Stimulated activated CD8-positive, alpha-beta memory T cell treated with anti-CD3 and anti-CD28 coated beads, Interleukin-2, amount 100 ng/mL, for 48 hours (primary cell): Measurements from ENCODE around the gene MRPL22.
"Not testable (repeated sequence)": the region's sequence is repeated elsewhere in the genome, so short reads cannot be mapped to it uniquely, and the experiment has no call there.

Experiments
- DNase-seq, 2 donors: peaks; one replicate each; pipeline ENCODE4 v3.0.0-alpha.2; 2020; ENCODE audit warnings: low read depth in 2 of 2

The MRPL22 gene

DNA sequence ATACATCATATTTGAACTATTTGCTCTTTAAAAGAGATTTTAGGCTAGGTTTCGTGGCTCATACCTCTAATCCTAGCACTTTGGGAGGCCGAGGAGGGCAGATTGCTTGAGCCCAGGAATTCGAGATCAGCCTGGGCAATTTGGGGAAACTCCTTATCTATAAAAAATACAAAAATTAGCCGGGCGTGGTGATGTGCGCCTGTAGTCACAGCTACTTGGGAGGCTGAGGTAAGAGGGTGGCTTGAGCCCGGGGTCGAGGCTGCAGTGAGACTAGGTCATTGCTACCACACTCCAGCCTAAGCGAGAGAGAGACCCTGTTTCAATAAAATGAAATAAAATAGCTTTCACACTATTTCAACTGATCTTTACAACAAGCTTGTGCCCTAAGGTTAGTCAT is 500 bp upstream of the MRPL22 start:
- DNase-seq: no peak

DNA sequence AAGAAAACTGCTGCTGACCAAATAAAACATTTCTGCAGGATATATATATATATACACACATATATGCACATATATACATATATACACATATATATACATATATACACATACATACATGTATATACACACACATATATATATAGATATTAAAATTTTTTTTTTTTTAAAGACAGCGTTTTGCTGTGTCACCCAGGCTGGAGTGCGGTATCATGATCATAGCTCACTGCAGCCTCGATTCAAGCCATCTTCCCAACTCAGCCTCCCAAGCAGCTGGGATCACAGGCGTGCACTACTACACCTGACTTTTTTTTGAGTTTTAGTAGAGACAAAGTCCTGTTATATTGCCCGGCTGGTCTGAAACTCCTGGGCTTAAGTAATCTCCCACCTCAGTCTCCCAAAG is 2.7 kb downstream of the MRPL22 start:
- no peak for DNase-seq

DNA sequence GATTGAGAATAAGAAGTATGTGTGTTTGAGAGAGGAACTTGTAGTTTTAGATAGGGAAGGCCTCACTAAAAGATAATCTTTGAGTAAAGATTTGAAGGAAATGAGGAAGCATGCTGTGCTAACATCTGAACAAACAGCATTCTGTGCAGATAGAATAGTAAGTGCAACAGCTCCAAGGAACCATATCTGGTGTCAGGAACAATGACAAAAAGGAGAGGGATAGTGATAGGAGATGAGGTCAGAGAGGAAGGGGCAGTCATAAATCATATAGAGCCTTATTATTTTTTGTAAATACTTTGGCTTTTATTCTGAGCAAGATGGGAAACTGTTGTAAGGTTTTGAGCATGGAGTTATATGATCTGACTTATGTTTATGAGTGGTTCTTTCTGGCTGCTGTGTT is 3.8 kb downstream of the MRPL22 start:
- DNase-seq: no peak

DNA sequence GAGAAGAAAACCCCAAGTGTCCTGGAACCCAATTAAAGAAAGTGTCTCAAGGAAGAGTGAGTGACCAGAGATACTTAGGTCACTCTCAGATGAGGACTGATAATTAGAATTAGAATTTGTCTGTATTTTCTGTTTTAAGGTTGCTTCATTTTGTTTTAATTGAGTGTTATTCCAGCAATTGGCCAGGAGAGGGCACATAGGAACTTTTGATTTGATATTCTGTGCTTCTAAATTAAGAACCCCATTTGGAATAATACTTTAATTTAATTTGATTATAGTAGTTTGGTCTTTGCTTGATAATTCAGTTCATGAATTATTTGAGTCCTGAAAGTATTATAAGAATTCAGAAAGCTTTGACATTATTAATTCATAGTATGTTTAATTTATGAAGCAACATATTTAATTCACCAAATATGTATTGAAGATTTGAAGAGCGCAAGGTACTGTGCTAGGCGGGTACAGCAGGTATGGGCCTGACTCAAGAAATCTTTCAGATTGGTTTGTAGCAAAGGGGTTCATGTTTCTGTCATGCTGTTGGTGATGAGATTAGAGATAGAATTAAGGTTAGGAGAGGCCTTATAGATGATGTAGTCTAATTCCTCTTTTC is 4.9 kb downstream of the MRPL22 start:
- no peak for DNase-seq

DNA sequence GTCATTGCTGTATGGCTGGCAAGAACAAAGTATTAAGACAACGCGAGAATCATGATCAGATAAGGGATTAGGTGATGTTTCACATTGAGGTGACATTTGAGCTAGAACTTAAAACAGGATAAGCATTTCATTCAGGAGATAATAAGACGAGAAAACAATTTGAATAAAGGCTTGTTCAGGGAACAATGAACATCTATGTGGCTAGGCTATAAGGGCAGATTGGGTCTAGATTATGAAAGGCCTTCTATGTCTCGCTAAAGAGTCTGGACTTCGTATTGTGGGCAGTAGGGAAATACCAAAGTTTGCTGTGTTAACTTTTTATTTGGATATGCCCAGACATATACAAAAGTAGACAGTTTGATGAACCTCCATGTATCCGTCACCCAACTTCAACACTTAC is 6.9 kb downstream of the MRPL22 start:
- no peak for DNase-seq

DNA sequence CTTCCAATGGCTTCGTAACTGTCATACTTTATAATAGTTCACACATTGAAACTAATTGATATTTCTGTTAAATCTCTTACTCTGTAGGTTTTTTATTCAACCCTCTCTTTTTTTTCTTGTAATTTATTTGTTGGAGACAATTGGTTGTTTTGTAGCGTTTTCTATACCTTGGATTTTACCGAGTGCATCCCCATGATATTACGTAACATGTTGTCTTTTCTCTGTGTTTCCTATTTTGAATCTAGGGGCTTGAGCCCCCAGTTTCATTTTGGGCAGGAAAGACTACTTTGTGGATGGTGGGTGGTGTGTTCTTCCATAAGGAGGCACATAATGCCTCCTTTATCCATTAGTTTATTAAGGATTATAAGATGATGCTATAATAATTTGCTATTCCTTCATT is 7.4 kb downstream of the MRPL22 start:
- DNase-seq: no peak

DNA sequence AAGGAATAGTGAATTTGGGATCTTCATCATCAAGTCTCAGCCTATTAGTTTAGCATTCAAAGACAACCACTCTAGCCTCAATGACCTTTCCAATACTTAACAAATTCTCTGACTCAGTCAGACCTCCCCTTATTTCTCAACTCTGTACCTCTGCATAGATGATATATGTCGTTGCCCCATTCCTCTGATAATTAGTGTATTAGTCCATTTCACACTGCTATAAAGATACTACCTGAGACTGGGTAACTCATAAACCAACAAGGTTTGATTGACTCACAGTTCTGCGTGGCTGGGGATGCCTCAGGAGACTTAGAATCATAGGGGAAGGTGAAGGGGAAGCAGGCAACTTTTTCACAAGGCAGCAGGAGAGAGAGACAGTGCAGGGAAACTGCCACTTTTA is 8.9 kb downstream of the MRPL22 start:
- DNase-seq: no peak

DNA sequence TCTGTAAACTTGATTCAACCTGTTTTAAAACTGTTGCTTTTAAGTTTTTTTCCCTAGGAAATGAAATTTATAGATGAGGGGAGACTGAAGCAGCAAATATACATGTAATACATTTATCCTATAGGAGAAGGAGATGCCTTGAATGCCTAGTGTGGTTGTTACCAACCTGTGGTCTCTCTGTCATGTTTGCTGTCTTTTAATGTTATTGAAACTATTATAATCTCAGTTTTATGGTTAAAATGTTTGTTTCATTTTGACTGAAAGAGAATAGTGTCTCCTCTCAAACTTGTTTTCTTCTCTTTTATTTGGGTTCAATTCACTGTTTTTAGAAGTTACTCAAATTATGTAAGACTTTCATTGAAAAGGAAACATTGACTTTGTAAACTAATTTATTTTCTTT is 15.8 kb downstream of the MRPL22 start:
- no peak for DNase-seq

DNA sequence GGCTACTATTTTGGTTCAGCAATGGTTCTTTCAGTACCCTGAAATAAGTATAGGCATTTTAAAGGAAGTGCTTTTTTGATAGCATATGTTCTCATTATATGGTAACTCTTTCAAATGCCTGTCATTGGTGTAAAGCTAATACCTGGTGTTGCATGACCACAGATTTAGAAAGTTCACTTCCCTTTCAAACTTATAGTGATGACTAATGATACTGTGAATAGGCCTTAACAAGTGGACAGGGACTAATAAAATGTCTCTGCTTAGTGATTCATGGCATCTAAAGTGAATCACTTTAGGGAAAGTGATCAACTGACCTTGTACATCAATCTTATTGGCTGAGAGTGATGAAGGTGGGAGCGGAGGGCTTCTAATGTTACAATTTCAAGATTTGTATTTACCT is 21.6 kb downstream of the MRPL22 start:
- DNase-seq: no peak

DNA sequence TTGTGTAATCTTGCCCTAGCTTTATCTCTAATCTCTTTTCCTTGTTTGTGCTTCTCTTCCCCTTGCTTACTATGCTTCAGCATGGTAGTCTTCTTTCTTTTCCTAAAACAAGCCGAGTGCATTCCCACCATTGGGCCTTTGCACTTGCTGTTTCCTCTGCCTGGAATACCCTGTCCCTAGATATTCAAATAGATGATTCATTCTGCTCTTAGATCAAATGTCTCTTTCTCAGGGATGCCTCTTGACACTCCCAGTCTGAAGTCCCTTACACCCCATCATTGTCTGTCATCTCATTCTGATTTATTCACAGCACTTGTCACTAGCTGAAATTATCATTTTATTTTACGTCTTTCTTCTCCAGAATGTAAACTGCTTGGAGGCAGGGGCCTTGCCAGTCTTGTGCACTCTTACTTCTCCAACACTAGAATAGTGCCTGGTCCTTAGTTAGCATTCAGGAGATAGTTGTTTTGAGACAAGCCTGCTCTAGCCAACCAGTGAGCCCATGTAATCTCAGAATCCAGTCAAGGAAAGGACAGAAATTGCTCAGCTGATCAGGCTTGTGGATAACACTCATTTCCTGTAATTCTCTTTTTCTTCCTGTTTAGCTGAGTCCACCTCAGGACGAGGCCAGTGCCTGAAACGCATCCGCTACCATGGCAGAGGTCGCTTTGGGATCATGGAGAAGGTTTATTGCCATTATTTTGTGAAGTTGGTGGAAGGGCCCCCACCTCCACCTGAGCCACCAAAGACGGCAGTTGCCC is 25.4 kb downstream of the MRPL22 start:
- DNase-seq: no peak

DNA sequence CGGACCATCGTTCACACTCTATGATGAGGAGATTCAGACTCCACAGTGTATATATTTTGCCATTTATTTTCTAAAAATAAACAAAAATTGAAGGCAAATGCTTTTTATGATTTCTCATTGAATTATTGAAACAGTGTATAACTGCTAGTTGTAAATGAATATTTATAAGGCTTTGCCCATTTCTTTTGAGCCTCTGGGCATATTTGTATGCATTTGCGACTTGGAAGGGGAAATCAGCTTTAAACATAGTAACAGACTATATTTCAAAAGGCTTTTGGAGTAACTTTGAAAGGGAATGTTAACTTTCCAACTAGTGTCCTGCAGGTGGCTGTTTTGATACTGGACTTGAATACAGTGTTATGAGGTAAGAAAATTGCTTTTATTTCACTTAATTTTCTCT is 26.0 kb downstream of the MRPL22 start:
- no peak for DNase-seq

DNA sequence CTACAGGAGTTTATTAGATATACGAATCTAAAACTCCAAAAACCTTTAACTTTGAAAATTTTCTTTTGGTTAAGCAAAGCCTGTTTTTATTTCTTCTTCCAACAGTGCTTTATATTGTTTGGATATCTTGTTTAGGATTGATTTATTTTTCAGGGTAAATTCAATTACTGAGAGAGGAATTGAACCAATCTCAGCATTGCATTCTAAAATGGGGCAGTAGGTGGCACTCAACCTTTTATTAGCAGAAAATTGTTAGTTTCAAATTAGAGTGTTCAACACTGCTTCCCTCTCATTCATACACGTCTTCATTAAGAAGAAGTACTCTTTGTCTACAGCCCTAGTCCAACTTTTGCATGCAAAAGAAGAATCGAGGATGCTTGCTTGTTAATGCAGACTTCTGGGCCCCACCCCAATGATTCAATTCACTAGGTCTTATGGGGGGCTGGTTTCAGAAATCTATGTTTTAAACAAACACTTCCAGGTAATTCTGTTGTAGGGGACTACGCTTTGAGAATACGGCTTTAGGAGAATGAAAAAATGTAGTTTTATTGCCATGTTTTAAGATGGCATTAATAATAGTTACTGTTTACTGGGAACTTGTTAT is 26.6 kb downstream of the MRPL22 start:
- no peak for DNase-seq

DNA sequence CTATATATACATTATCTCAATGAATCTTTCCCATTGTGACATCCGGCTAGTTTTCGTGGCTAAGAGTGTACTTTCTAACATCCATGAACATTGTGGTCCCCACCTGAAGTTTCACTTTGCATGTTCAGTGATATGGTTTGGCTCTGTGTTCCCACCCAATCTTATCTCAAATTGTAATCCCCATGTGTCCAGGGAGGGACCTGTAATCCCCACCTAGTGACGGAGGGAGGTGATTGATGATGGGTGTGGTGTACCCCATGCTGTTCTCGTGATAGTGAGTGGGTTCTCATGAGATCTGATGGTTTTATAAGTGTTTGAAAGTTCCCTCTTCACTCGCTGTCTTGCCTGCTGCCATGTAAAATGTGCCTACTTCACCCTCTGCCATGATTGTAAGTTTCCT is 28.1 kb downstream of the MRPL22 start:
- DNase-seq: no peak

DNA sequence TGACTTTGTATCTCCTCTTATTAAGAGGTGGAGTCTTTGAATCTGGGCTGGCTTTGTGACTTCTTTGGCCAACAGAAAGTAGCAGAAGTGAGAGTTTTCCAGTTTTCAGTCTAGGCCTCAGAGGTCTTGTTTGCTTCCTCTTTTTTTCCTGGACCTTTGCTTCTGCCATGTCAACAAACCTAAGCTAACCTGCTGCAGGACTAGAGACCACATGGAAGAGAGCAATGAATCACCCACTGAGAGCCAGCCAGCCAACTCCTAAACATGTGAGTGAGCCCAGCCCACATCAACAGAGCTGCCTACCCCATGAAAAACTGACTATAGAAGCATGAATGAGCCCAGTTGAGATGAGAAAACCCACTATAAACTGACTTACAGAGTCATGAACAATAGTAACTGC is 29.9 kb downstream of the MRPL22 start:
- no peak for DNase-seq

DNA sequence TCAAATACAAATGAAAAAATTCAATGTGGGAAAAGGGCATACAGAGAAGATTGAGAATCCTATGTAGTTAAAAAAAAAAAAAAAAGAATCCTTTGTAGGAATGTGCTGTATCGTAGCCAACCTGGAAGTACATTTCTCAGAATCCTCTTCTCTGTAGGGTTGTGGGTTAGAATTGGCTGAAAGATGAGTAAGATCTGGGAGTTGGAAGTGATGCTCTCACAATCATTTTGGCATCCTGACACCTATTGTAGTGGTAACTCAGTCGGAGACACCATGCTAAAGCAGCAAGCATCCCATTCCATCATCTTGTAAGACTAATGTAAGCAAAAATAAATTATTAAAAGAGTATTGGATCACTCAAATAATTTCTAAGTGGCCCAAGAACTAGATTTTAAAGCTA is 30.6 kb downstream of the MRPL22 start:
- DNase-seq: no peak

DNA sequence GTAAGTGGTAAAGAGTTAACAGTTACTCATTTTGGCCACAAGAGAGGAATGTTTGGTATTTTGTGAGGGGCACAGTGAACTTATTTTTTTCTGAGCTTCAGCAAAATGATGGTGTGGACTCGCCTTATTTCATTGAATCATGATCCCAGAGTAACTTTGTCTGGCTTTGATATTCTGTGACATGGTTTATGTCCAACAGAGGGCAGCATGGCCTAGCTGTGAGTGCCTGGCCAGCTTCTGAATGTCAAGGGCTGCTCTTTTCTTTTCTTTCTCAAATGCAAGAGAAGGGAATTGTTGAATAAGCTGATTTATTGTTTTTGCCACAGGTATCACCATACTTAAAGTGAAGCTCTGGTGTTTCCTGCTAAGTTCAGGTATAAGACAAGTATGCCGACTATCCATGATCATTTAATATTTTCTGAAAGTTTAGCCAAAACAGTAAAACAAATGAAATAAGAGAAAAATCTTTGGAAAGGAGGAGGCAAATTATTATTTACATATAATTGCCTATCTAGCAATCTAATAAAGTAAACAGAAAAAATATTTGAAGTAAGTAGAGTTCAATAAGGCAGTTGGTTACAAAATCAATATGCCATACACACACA is 31.7 kb downstream of the MRPL22 start:
- peak in 1 of 2 donors; percentile 2 for DNase-seq

DNA sequence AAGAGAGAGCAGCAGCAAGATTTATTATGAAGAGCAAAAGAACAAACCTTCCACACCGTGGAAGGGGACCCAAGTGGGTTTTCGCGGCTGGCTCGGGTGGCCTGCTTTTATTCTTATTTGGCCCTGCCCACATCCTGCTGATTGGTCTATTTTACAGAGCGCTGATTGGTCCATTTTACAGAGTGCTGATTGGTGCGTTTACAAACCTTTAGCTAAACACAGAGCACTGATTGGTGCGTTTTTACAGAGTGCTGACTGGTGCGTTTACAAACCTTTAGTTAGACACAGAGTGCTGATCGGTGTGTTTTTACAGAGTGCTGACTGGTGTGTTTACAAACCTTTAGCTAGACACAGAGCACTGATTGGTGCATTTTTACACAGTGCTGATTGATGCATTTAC is 35.2 kb downstream of the MRPL22 start:
- DNase-seq: not testable (repeated sequence)

DNA sequence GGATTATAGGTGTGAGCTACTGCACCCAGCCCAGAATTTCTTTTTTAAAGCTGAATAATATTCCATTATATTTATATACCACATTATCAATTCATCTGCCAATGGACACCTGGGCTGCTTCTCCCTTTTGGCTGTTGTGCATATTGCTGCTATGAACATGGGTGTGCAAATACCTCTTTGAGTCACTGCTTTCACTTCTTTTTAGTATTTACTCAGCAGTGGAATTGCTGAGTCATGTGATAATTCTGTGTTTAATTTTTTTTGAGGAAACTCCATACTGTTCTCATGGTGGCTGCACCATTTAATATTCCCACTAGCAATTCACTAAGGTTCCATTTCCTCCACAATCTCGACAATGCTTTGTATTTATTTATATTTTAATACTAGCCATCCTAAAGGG is 36.5 kb downstream of the MRPL22 start:
- no peak for DNase-seq

DNA sequence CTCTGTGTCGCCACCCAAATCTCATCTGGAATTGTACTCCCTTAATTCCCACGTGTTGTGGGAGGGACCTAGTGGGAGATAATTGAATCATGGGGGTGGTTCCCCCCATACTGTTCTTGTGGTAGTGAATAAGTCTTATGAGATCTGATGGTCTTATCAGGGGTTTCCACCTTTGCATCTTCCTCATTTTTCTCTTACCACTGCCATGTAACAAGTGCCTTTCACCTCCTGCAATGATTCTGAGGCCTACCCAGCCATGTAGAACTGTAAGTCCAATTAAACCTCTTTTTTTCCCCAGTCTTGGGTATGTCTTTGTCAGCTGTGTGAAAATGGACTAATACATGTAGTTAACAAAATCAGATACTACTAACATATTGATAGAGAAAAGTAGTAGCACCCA is 37.4 kb downstream of the MRPL22 start:
- not testable (repeated sequence) for DNase-seq

DNA sequence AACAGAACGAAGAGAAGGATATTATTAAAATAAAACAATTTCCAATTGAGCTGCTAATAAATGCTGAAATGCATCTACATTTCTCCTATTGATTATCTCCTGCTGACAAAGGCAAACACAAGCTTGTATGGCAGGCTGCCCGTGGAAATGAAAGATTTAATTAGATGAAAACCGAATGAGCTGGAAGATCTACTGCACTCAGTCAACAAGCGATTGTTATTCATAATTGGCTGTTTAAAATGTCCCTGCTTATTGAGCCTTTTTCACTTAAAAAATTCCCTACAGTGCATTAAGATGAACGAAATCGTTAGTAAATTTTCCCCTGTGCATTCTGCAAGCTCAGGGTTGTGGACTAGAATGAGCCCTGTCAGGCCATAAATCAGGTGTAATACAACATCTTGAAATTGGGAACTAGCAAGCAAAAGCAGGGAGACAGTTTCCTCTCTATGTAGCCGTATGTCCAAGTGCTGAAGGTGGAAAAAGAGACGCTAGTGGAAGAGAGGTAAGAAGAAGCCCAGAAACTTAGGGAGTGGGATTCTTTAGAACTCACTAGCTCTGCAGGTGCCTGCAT is 44.2 kb downstream of the MRPL22 start:
- DNase-seq: no peak

DNA sequence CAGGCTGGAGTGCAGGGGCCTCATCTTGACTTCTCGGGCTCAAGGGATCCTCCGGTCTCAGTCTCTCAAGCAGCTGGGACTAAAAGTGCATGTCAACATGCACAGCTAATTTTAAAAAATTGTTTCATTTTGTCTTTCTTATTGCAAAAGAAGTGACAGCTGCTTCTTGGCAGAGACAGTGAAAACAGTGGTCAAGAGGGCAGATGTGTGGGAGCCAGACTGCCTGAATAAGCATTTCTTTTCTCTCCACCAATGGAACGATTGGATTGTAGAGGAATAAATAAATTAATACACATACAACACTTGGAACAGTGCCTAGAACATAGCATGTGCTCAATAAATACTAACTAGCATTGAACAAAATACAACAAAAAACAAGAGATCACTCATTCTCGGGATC is 45.3 kb downstream of the MRPL22 start:
- no peak for DNase-seq

DNA sequence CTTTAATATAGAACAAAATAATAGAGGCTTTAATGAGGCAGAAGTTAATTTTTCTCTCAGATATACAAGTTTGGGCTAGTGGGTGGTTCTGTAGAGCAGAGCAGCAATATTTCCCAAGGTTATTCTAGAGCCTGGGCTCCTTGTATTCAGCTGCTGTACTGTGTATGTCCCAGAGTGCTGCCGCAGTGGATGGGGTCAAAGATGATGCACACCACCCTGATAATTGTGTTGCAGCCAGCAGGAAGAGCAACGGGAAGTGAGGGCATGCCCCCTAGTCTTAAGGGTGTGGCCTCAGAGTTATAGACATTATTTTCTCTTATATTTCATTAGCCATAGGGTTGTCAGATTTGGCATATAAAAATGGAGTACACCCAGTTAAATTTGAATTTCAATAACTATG is 48.8 kb downstream of the MRPL22 start:
- no peak for DNase-seq

DNA sequence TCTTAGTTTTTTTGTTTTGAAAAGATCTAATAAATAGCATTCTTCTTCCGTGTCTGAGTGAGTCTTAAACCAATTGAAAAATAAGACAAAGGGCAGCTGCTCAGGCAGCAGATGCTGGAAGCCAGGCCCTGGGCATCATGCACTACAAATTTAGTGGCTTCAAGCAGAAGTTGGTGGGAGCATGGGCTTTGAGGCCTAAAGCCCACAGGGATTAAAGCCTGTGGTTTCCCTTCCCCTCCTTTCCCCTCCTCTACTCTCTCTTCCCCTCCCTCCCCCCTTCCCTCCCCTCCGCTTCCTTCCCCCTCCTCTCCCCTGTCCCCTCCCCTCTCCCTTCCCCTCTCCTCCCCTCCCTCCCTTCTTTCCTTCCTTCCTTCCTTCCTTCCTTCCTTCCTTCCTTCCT is 52.6 kb downstream of the MRPL22 start:
- DNase-seq: no peak
